SK-N-SH (cell line): ENCODE results near the gene DDX46. TPM values are rescaled to one million over a fixed set of nuclear protein-coding genes. Genes with fewer than 3 reads are reported as not detected.

Source experiments
- CTCF ChIA-PET: fragments of 300-600, 350-600 bp; formaldehyde crosslinking; extraction: SDS; loops from one replicate; lab custom pipeline; 2021; lab: Yijun Ruan, JAX
- POLR2A ChIA-PET: fragments of 350-600 bp; sonication (Branson Sonifier 250); formaldehyde crosslinking; extraction: SDS; loops from one replicate; lab custom pipeline; 2020; ENCODE audit warnings: antibody characterized with exemption, inconsistent platforms; lab: Yijun Ruan, JAX
- DNase-seq: peaks from one replicate; pipeline ENCODE4 v3.0.0; 2012
- H2AFZ ChIP-seq: fragments of 200-600 bp; sonication (generic); 2 replicates; pipeline ENCODE4 v1.8.1; 2016; ENCODE audit warnings: antibody characterized with exemption, mild to moderate bottlenecking, low read depth
- H3F3A ChIP-seq: fragments of 200-600 bp; sonication (generic); replicated peaks from 2 replicates; pipeline ENCODE3; 2016; ENCODE audit warnings: antibody characterized with exemption, mild to moderate bottlenecking; ENCODE audit not compliant: insufficient read depth
- H3K27ac ChIP-seq, 2 experiments: fragments of 200-500 bp in 1 of 2; fragments of 200-600 bp in 1 of 2; sonication (Bioruptor generic) in 1 of 2; sonication (generic), shearing (Covaris generic) in 1 of 2; 2 replicates each; pipeline versions ENCODE4 v1.5.1 to v1.6.1; 2014 to 2016; ENCODE audit warnings: low read depth in 2 of 2, inconsistent platforms in 1 of 2, low read length in 1 of 2, mild to moderate bottlenecking in 1 of 2, mixed read lengths in 1 of 2
- H3K27me3 ChIP-seq: fragments of 200-600 bp; sonication (generic), shearing (Covaris generic); 2 replicates; pipeline ENCODE4 v1.6.1; 2016; ENCODE audit warnings: mixed run types; ENCODE audit not compliant: insufficient read depth
- H3K36me3 ChIP-seq, 2 experiments: fragments of 200-500 bp in 1 of 2; fragments of 200-600 bp in 1 of 2; sonication (Bioruptor generic) in 1 of 2; sonication (generic) in 1 of 2; replicated peaks in 1 of 2; 2 replicates each; pipeline versions ENCODE3 to v1.5.1; 2014 to 2016; ENCODE audit warnings: low read length in 1 of 2, mild to moderate bottlenecking in 1 of 2; ENCODE audit not compliant: insufficient read depth in 2 of 2, control insufficient read depth in 1 of 2
- H3K4me1 ChIP-seq, 2 experiments: fragments of 200-500 bp in 1 of 2; fragments of 200-600 bp in 1 of 2; sonication (Bioruptor generic) in 1 of 2; sonication (generic), shearing (Covaris generic) in 1 of 2; 2 replicates each; pipeline versions ENCODE4 v1.5.1 to v1.6.1; 2014 to 2016; ENCODE audit warnings: low read depth in 1 of 2, low read length in 1 of 2, mixed run types in 1 of 2; ENCODE audit not compliant: insufficient read depth in 2 of 2, control insufficient read depth in 1 of 2
- H3K4me2 ChIP-seq: fragments of 200-600 bp; sonication (generic), shearing (Covaris generic); 2 replicates; pipeline ENCODE4 v1.6.1; 2017; ENCODE audit warnings: mixed run types
- H3K4me3 ChIP-seq, 2 experiments: fragments of 200-500 bp in 1 of 2; fragments of 200-600 bp in 1 of 2; sonication (Bioruptor generic) in 1 of 2; sonication (generic), shearing (Covaris generic) in 1 of 2; 2 replicates each; pipeline versions ENCODE4 v1.5.1 to v1.8.1; 2014 to 2016; ENCODE audit warnings: low read depth in 2 of 2, inconsistent platforms in 1 of 2, low read length in 1 of 2, mild to moderate bottlenecking in 1 of 2, mixed read lengths in 1 of 2, moderate library complexity in 1 of 2
- H3K79me2 ChIP-seq: fragments of 200-600 bp; sonication (generic); 2 replicates; pipeline ENCODE4 v1.8.1; 2017; ENCODE audit warnings: mild to moderate bottlenecking; ENCODE audit not compliant: insufficient read depth
- H3K9ac ChIP-seq: fragments of 200-600 bp; sonication (generic); 2 replicates; pipeline ENCODE4 v1.6.1; 2017; ENCODE audit warnings: mixed run types
- H3K9me2 ChIP-seq: fragments of 200-600 bp; sonication (generic); 2 replicates; pipeline ENCODE4 v1.6.1; 2017; ENCODE audit warnings: mixed run types
- H3K9me3 ChIP-seq: fragments of 200-600 bp; sonication (generic); 2 replicates; pipeline ENCODE4 v1.6.1; 2017; ENCODE audit warnings: mixed run types, mild to moderate bottlenecking, moderate library complexity
- H4K20me1 ChIP-seq: fragments of 200-600 bp; sonication (generic); 2 replicates; pipeline ENCODE4 v1.6.1; 2017; ENCODE audit warnings: mild to moderate bottlenecking, mixed run types; ENCODE audit not compliant: insufficient read depth
- CTCF ChIP-seq: fragments of 200-600 bp; sonication (generic); IDR thresholded peaks from 2 replicates; pipeline ENCODE4 v1.6.1; 2017; ENCODE audit warnings: antibody characterized with exemption, mild to moderate bottlenecking, moderate library complexity
- EZH2phosphoT487 ChIP-seq: fragments of 200-600 bp; sonication (generic); IDR thresholded peaks from 2 replicates; pipeline ENCODE4 v1.6.1; 2017; ENCODE audit warnings: low read depth, mixed run types, mild to moderate bottlenecking, antibody characterized with exemption, moderate library complexity, borderline replicate concordance
- FOSL2 ChIP-seq: IDR thresholded peaks from 2 replicates; pipeline ENCODE4 v1.4.0; 2012; ENCODE audit warnings: low read depth, mild to moderate bottlenecking, moderate library complexity, borderline replicate concordance
- FOXJ3 ChIP-seq: sonication (generic); formaldehyde crosslinking; IDR thresholded peaks from 2 replicates; pipeline ENCODE4 v1.5.1; 2020; ENCODE audit warnings: mild to moderate bottlenecking, missing genetic modification reagents
- JUND ChIP-seq: IDR thresholded peaks from 2 replicates; pipeline ENCODE4 v1.4.0; 2012
- MAX ChIP-seq: IDR thresholded peaks from 2 replicates; pipeline ENCODE4 v1.4.0; 2012; ENCODE audit warnings: low read depth
- POLR2AphosphoS5 ChIP-seq: IDR thresholded peaks from 2 replicates; pipeline ENCODE4 v1.6.1; 2012; ENCODE audit warnings: low read depth, low read length
- RAD21 ChIP-seq: IDR thresholded peaks from 2 replicates; pipeline ENCODE4 v1.6.1; 2012; ENCODE audit warnings: mild to moderate bottlenecking, low read length
- REST ChIP-seq: IDR thresholded peaks from 2 replicates; pipeline ENCODE4 v1.6.1; 2012; ENCODE audit warnings: mild to moderate bottlenecking, low read depth, low read length, moderate library complexity
- RXRA ChIP-seq: IDR thresholded peaks from 2 replicates; pipeline ENCODE4 v1.4.0; 2012; ENCODE audit warnings: low read depth, mild to moderate bottlenecking, borderline replicate concordance
- SMC3 ChIP-seq: IDR thresholded peaks from 2 replicates; pipeline ENCODE4 v1.6.1; 2012; ENCODE audit warnings: low read depth, low read length, improper control_type of control experiment
- TAF1 ChIP-seq: IDR thresholded peaks from 2 replicates; pipeline ENCODE4 v1.6.1; 2012; ENCODE audit warnings: low read depth, mild to moderate bottlenecking, low read length, moderate library complexity, borderline replicate concordance
- TCF12 ChIP-seq: IDR thresholded peaks from 2 replicates; pipeline ENCODE4 v1.4.0; 2012
- USF1 ChIP-seq: IDR thresholded peaks from 2 replicates; pipeline ENCODE4 v1.4.0; 2012; ENCODE audit warnings: low read depth, borderline replicate concordance
- WGBS: methylation state at CpG from one replicate; pipeline ENCODE4 v1.1.6; 2017; ENCODE audit warnings: low lambda C conversion rate; 5-methylcytosine and 5-hydroxymethylcytosine counted together
- polyA plus RNA-seq, 3 experiments: library from polyadenylated mRNA; depleted of rRNA; stranded (reverse); fragments of >200 nt; gene quantifications; 2 replicates each; pipeline ENCODE4 v1.2.3, GENCODE V29; 2012

The DDX46 gene
- polyA plus RNA-seq, 1 of the 3 experiments (the other 2 are of a cell fraction) = 20.3 TPM

- POLR2A ChIA-PET = no interaction called here
These were observed 45.2 kb downstream of the DDX46 start for GRCh38 chr5:134803821-134804220.

GRCh38 chr5:134813407-134813806 is 54.8 kb downstream of the DDX46 start:
- Histone ChIP-seq H3K4me1 (no peaks in the 10 kb centered on the region), H3K79me2 (no peaks in the 10 kb centered on the region), H3K9me2 (no peaks in the 10 kb centered on the region), H3K9ac (no peak overlapping the region), H4K20me1 (no peaks in the 10 kb centered on the region), H3K9me3 (no peaks in the 10 kb centered on the region), H3K27me3 (no peaks in the 10 kb centered on the region), H3K4me2 (no peak overlapping the region), H2AFZ (no peak overlapping the region), H3F3A (no peaks in the 10 kb centered on the region), H3K27ac (no peak overlapping the region), H3K4me3 (no peak overlapping the region), H3K36me3 (peaks cover 56 to 78% of the 10 kb centered on the region in 2 experiments)
- WGBS = 98% methylated on average over 2 of the region's 2 CpGs
- no peak for DNase-seq
- ChIA-PET CTCF (interaction anchor here (0.6 kb wide), 1 partner anchor 17 kb away, joined by 3 read pairs; no protein-coding TSS in a partner anchor), POLR2A (no interaction called here)
- TF ChIP-seq JUND (no peak), EZH2phosphoT487 (no peak), FOXJ3 (CRISPR knock-in tag) (no peak)

More at GRCh38 chr5:134803821-134804220, 45.2 kb downstream of the DDX46 start:
- H3K36me3 ChIP-seq = peaks cover 33 to 48% of the 10 kb centered on the region in 2 experiments
- H3K79me2 ChIP-seq = peaks cover 4% of the 10 kb centered on the region; the same call in 1 of the 2 replicates
- 86% methylated on average over 4 of the region's 4 CpGs for WGBS
- no peaks in the 10 kb centered on the region for H3K4me1 ChIP-seq
- CTCF ChIA-PET = no interaction called here
- H3K9me3 ChIP-seq = no peaks in the 10 kb centered on the region
- H3K4me2 ChIP-seq = no peak overlapping the region
- no peak overlapping the region for H3K4me3 ChIP-seq
- DNase-seq = no peak
- H3K9ac ChIP-seq = no peak overlapping the region
- no peak overlapping the region for H3K27ac ChIP-seq
- no peaks in the 10 kb centered on the region for H3F3A ChIP-seq
- H2AFZ ChIP-seq = no peak overlapping the region
- no peaks in the 10 kb centered on the region for H4K20me1 ChIP-seq
- H3K9me2 ChIP-seq = no peaks in the 10 kb centered on the region
- TF ChIP-seq TCF12 (no peak), SMC3 (no peak), JUND (no peak), RXRA (no peak), MAX (no peak), TAF1 (no peak), RAD21 (no peak), USF1 (no peak), POLR2AphosphoS5 (no peak)
- TF ChIP-seq, all 33 proteins: peak for 0
- H3K27me3 ChIP-seq = no peaks in the 10 kb centered on the region

- H3K9me3 ChIP-seq = no peaks in the 10 kb centered on the region
- no peak overlapping the region for H2AFZ ChIP-seq
- H3K79me2 ChIP-seq = no peaks in the 10 kb centered on the region
- no peak overlapping the region for H3K4me2 ChIP-seq
- no peaks in the 10 kb centered on the region for H3K9me2 ChIP-seq
- H3K4me1 ChIP-seq = no peaks in the 10 kb centered on the region
- no peak overlapping the region for H3K27ac ChIP-seq
- H3F3A ChIP-seq = no peaks in the 10 kb centered on the region
- DNase-seq = no peak
- H3K9ac ChIP-seq = no peak overlapping the region
- no peaks in the 10 kb centered on the region for H4K20me1 ChIP-seq
- H3K4me3 ChIP-seq = no peak overlapping the region
- H3K27me3 ChIP-seq = no peaks in the 10 kb centered on the region
- POLR2A ChIA-PET = no interaction called here
- CTCF ChIA-PET = no interaction called here
- H3K36me3 ChIP-seq = peaks cover 54 to 78% of the 10 kb centered on the region in 2 experiments
- TF ChIP-seq POLR2AphosphoS5 (no peak), USF1 (no peak), REST (no peak), CTCF (no peak), FOSL2 (no peak)
These were observed 55.2 kb downstream of the DDX46 start for GRCh38 chr5:134813827-134814226.
